NCI-H2029 treated with DMSO at 0.1 percent for 48 hours (cell line): ENCODE measurements around the gene CSF2RB.

Source experiments
- DNase-seq: peaks from one replicate; lab custom pipeline; 2025; lab: John Stamatoyannopoulos, UW

Gene CSF2RB

DNA sequence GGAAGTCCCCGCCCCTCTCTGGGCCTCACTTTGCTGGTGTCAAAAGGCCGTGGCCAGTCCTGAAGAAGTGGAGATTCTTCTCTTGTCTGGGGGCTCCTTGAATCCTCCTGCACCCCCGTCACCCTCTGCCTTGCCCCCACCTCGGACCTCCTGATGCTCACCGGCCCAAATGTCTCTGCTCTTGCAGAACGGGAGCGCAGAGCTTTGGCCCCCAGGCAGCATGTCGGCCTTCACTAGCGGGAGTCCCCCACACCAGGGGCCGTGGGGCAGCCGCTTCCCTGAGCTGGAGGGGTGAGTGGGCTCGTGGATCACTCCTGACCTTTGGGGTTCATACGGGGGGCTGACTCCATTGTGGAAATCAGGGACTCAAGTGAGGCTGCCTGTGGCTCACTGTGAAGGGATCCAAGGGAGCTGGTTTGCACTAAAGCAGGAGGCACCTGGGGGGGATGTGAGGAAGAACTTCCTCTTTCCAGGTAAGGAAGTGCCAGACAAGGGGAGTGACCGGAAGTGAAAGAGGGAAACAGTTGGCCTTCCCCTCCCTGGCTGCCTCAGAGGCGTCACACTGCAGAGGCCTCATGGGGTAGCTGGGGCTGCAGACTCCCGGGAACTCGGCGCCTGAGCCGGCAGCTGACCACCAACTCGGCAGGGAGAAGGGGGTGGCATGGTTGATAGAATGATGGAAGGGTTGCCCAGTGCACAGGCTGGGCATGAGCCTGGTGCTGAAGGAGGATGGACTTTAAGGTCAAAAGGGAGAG, 23.1 kb downstream of the CSF2RB start:
- no peak for DNase-seq

DNA sequence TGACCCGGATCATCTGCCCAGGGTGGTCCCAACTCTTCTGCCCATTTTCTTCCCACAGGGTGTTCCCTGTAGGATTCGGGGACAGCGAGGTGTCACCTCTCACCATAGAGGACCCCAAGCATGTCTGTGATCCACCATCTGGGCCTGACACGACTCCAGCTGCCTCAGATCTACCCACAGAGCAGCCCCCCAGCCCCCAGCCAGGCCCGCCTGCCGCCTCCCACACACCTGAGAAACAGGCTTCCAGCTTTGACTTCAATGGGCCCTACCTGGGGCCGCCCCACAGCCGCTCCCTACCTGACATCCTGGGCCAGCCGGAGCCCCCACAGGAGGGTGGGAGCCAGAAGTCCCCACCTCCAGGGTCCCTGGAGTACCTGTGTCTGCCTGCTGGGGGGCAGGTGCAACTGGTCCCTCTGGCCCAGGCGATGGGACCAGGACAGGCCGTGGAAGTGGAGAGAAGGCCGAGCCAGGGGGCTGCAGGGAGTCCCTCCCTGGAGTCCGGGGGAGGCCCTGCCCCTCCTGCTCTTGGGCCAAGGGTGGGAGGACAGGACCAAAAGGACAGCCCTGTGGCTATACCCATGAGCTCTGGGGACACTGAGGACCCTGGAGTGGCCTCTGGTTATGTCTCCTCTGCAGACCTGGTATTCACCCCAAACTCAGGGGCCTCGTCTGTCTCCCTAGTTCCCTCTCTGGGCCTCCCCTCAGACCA, 24.0 kb downstream of the CSF2RB start:
- no peak for DNase-seq

DNA sequence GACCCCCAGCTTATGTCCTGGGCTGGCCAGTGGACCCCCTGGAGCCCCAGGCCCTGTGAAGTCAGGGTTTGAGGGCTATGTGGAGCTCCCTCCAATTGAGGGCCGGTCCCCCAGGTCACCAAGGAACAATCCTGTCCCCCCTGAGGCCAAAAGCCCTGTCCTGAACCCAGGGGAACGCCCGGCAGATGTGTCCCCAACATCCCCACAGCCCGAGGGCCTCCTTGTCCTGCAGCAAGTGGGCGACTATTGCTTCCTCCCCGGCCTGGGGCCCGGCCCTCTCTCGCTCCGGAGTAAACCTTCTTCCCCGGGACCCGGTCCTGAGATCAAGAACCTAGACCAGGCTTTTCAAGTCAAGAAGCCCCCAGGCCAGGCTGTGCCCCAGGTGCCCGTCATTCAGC, 24.6 kb downstream of the CSF2RB start:
- no peak for DNase-seq

DNA sequence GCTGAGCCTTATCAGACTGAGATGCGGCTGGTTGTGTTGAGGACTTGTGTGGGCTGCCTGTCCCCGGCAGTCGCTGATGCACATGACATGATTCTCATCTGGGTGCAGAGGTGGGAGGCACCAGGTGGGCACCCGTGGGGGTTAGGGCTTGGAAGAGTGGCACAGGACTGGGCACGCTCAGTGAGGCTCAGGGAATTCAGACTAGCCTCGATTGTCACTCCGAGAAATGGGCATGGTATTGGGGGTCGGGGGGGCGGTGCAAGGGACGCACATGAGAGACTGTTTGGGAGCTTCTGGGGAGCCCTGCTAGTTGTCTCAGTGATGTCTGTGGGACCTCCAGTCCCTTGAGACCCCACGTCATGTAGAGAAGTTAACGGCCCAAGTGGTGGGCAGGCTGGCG, 25.5 kb downstream of the CSF2RB start:
- no peak for DNase-seq

DNA sequence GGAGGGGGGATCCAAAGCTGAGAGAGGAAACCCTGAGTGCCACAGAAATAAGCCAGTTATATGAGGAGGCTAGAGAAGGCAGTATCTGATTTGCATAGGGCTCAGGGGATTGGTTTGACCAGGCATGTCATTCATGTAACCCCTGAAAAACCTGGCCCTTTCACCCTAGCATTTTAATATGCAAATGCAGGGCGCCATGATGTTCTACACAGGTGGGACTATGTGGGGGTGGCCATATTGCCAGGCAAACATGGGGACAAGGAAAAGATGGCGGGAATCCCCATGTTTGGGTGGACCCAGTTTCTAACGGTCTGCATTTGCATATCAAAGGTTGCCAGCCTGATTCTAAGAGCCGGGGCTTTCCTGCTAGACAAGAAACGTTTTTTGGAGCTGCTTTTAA, 27.2 kb downstream of the CSF2RB start:
- no peak for DNase-seq

DNA sequence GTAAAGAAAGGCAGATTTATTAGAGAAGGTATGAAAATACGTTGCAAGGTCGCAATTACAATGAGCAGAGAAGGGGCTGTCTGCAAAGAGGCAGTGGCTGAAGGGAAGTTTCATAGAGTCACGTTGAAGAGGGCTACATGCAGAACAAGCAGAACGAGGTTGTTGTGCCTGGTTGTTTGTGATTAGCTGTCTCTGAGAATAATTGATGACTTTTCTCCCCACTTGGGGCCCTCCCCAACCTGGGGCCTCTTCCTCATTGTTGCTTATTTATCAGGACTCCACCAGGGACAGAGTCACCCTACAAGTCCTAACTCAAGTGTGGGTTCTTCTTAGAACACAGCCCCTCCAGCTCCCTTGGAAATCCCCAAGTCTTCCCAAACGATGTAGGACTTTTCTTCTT, 29.1 kb downstream of the CSF2RB start:
- DNase-seq = no peak

DNA sequence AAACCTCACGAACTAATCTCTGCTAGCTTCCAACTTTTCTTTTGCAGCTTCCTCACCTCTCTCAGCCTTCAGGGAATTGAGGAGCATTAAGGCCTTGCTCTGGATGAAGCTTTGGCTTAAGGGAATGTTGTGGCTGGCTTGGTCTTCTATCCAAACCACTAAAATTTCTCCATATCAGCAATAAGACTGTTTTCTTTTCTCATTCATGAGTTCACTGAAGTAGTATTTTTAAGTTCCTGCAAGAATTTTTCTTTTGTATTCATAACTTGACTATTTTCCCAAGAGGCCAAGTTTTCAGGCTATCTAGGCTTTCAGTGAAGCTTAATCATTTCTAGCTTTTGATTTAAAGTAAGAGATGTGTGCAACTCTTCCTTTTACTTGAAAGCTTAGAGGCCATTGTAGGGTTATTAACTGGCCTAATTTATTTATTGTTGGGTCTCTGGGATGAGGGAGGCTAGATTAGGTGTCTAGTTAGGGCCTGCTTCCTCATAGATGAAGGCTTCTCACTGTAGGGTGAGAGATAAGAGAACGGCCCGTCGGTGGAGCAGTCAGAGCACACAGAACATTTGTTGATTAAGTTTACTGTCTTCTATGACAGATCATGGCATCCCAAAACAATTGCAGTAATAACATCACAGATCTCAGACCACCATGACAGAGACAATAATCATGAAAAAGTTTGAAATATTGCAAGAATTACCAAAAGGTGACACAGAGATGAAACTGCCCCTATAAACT, 33.2 kb downstream of the CSF2RB start:
- DNase-seq = no peak

DNA sequence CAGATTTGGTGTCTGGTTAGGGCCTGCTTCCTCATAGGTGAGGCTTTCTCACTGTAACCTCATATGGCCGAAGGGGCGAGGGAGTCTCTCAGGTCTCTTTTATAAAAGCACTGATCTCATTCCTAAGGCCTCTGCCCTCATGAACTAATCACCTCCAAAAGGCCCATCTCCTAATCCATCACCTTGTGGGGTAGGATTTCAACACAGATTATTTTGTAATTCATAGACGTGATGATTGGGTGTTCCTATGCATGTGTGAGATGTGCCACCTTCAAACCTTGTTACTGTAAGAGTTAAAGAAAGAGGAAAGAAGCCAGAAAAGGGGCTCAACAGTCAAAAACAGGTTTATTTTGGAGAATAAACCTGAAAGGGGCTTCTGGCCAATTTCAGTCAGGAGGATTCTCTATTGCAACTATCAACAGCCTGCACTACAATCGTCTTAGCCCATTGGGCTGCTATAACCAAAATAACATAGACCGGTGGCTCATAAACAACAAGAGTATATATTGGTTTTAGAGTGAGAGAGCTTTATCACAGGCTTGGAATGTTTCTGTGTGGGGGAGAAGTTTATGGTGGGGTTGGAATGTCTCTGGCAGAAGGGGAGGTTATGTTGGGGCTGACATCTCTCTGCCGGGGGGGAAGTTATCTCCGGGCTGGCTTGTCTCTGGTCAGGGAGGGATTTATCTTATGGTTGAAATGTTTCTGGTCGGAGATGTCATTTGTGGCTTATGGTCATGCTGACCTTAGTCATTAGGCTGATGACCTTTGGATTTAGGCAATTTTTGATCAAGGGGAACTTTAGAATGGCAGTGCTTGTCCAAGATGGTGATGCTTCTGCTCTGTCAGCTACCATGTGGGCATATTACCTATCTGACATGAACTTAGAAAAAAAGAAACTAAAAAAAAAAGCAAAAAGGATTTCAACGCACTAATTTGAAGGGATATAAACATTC, 35.1 kb downstream of the CSF2RB start:
- DNase-seq = no peak

DNA sequence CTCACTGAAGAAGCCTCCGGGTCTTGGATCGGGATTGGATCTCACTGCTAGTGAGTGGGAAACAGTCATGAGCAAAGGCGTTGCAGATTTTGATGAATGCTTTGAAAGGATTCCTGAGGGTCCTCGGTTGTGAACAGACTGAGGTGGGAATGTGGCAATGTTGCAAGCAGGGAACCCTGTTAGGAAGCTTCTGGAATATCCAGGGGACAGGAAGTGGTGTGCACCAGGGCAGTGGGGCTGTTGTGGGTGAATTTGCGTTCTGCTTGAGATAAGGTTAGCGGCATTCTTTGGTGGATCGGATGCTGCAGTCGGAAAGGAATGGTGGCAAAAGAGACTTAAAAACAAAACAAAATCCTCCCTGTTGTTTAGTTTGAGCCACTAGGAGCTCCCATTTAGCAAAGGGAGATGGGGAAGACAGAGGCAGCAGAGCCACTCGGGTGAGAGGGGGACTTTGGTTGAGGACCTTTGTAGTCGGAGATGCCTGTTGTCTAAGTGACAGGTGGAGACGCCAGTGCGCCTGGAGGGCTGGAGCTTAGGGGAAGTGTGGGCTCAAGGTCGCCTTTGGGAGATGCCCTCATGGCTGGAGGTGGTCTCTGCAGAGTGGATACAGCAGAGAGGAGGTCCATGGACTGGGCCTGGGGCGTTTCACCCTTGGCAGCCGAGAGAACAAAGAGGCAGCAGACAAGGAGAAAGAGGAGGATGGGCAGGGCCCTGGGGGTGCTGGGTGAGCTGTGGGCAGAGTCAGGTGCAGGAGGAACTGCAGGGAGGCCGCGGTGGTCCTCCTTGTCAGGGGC, 37.6 kb downstream of the CSF2RB start:
- no peak for DNase-seq

DNA sequence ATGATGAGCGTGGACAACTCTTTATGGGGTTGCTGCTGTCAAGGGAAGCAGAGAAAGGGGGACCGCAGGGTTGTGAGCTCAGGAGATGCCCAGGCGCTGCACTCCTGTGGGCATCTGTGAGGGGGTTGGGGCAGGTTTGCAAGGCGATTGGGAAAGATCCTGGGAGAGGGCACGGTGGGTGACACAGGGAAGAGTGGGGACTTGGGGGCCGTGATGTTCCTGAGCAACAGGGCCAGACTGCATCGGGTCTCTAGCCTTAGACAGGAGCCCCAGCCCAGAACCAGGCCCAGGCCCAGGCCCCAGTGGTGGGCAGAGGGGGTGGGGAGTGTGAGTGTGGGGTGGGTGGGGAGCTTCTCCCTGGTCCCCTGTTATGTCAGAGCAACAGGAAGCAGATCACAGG, 38.3 kb downstream of the CSF2RB start:
- DNase-seq = no peak

DNA sequence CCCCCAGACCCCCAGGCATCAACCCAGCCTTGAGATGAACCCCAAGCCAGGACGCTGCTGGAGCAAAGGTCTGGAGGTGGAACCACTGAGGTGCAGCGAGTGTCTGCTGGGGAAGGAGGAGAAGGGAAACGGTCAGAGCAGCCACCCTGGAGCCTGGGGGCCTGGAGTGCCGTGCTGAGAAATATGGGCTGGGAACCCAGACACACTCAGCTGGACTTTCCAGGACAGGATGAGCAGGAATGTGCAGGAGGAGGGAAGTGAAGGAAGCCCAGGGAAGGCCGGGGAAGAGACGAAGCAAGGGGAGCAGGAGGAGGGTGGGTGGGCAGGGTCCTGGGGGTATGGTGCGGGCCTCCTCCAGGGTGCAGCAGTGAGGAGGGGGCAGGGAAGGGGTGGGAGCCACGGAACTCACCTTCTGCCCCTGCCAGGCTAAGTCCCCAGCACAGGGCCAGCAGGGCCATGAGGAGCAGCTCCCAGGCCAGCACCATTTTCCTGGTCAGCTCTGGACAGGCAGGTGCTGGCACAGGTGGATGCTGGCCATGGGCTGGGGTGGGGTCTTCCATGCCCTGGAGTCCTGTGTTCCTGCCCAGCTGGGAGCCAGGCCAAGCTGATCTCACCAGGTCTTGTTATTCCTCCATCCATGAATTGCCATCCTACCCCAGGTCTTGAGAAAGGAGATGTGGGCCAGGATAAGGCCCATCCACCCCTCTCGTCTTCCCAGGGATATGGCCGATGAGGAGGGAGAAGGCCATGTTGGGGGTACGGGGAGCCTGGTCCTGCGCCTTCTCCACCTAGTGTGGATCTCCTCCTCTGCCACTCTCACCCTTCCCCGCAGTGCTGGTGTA, 40.0 kb downstream of the CSF2RB start:
- DNase-seq = no peak

DNA sequence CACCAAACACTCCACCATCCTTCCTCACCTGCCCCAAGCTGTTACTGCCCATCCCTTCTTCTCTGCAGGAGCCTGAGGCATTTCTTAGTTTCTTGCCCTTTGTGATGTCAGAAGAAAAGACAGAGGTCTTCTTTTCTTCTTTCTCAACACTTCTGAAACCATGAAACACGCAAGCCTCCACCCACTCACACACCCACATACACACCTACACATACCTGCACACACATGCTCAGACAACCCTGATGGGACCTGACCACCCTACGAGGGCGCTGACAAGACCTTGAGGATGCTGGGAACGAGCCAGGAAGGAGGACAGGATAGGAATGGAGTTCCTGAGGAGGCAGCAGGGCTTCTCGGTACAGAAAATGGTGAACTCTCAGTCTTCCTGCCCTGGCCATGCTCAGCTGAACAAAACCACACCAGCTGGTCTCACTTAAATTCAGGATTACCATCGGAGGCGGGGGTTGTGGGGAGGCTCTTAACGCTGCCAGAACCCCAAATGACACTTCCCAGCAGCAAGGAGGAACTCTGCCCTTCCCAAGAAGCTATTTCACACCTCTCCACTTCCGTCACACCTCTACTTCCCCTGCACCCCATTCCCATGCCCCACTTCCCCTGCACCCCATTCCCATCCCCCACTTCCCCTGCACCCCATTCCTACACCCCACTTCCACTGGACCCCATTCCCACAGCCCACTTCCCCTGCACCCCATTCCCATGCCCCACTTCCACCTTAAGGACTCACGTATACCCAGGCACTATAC, 41.0 kb downstream of the CSF2RB start:
- DNase-seq = no peak

DNA sequence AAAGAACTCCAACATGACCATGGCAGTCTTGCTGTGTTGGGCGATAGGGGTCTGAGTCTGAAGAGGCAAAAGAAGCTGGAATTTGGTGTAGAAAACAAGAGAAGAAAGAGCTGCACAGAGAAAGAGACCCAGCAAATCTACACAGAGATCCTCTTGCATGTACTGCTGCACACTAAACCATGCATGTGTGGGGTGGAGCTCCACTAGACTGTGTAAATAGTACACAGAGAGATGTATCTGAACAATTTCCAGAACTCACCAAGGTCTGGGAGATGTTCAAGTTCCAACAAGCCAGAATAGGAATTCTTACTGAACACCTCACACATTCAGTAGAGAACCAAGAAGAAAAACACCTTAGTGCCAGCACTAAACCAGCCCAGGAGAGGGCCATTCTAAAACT, 42.3 kb downstream of the CSF2RB start:
- DNase-seq = no peak

DNA sequence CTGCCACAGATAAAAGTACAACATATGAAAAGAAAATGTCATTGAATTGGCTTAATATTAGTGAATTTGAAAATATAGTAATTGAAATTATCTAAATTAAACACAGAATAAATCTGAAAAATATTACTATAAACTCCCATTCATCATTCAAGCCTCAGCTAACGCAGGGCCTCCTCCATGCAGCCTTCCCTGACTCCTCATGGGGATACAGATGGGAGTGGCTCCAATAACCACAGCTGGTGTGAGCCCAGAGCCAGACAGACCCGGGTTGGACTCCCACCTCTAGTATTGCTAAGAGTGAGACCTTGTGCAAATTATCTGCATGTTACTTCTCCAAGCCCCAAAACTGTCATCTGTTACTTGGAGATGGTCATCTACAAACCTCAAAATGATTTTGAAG, 44.9 kb downstream of the CSF2RB start:
- DNase-seq = no peak

DNA sequence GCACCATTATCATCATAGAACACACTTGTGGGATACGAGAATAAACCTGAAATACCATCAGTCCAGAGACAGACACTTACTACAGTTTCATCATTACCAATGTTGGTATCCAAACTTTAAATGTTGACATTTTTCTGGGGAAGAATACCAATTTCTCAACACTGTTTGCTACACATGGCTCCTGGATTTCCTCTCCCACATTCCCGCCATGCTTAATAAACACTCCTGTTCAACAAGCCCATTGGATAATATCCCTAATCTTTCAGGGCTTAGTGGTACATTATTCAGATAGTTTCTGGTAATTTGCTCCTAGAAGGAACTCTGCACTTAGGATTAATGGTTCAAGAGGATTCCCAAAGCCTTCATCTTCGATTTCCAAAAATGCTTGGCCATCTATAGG, 48.2 kb downstream of the CSF2RB start:
- no peak for DNase-seq

DNA sequence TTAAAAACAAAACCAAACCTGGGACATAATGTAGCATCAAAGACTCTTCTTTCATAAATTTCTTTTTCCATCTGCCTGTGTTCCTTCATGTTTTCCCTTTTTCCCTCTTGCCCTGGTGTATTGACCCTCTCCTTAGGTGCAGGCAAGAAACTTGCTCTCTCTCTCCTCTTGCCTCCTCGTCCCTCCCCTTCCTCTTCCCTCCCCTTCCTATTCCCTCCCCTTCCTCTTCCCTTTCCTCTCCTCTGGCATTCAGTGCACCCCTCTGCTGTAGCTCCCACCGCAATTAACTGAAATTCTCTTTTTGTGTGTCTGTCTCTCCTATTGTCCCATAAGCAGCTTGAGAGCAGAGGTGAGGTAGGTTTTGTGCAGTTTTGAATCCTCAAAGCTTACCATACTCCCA, 49.9 kb downstream of the CSF2RB start:
- DNase-seq = no peak

DNA sequence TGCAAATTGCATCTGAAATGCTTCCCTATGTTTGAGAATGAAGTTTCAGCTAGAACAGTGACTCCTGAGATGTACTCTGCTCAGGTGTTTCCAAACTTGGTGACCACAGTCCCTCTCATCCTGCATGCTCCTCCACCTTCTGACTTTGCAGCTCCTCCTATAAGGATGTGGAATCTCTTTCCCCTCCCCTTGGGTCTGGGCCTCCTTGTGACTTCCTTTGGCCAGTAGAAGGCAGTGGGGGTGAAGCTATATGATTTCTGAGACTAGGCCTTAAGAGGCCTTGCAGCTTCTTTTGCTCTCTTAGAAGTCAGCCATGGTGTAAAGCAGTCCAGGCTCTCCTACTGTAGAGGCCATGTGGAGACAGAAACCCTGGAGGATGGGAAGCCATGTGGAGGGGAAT, 50.7 kb downstream of the CSF2RB start:
- no peak for DNase-seq

DNA sequence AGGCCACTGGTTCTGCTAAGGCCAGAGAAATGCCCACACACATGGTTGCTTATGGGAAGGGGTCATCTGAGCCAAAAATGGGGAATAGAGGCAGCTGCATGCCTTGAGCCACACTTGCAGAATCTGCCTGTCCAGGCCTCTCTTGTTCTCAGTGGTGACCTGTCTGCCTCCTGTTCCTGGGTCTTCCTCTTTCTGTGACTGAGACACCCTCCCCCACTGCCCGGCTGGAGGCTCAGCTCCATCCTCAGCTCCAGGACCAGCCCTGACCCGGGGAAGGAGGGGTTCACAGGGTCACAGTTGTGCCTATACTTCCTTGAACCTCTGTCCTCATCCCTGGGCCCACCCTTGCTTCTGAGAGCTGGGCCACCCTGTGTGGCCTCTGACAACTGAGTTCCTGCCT, 52.3 kb downstream of the CSF2RB start:
- DNase-seq = no peak

DNA sequence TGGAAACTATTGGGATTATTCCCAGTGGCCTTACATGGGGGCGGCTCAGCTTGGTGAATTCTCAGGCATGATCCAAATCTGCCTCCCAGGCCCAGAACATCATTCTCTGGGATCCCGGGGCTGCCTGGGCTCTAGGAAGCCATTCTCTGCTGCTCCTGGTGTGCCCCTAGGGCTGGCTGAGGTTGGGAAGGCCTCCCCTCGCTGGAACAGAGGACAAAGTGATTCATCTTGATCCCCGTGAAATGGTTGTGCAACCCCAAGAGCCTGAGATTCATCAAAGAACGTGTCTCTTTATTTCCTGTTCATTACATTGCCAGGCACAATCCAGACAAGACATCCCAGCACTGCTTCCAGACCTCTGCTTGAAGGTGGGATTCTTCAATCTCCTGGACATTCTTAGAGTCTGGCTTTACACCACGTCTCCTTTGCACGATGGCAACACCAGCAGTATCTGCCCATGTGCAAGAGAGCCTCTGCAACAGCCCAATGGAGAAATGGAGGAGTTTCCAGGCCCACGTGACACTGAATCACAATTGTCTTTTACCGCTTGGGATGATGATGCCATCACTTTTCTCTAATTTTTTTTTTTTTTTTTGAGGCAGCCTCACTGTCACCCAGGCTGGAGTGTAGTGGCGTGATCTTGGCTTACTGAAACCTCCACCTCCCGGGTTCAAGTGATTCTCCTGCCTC, 53.6 kb downstream of the CSF2RB start:
- DNase-seq = no peak
